Measurements from ENCODE around the gene SPINT1.

The SPINT1 gene

GRCh38 chr15:40878785-40879184, 34.9 kb downstream of the SPINT1 start:
- no peak for TF ChIP-seq GLIS3 (CRISPR knock-in tag; IDR thresholded peaks at IDR 0.05)
- TF ChIP-seq, protein P1, sequence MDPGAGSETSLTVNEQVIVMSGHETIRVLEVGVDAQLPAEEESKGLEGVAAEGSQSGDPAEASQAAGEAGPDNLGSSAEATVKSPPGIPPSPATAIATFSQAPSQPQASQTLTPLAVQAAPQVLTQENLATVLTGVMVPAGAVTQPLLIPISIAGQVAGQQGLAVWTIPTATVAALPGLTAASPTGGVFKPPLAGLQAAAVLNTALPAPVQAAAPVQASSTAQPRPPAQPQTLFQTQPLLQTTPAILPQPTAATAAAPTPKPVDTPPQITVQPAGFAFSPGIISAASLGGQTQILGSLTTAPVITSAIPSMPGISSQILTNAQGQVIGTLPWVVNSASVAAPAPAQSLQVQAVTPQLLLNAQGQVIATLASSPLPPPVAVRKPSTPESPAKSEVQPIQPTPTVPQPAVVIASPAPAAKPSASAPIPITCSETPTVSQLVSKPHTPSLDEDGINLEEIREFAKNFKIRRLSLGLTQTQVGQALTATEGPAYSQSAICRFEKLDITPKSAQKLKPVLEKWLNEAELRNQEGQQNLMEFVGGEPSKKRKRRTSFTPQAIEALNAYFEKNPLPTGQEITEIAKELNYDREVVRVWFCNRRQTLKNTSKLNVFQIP (CRISPR knock-in tag; IDR thresholded peaks at IDR 0.05; ENCODE audit: borderline replicate concordance, low read depth): no peak
- TF ChIP-seq ARNTL (CRISPR knock-in tag; IDR thresholded peaks at IDR 0.05; ENCODE audit: borderline replicate concordance, low read depth): no peak
- TF ChIP-seq ZNF8 (CRISPR knock-in tag; IDR thresholded peaks at IDR 0.05): no peak
- ATAC-seq: no peak

- TF ChIP-seq, protein P1 (CRISPR knock-in tag; IDR thresholded peaks at IDR 0.05; ENCODE audit: borderline replicate concordance, low read depth): no peak
- no peak for TF ChIP-seq ZNF8 (CRISPR knock-in tag; IDR thresholded peaks at IDR 0.05)
- TF ChIP-seq, protein P2, sequence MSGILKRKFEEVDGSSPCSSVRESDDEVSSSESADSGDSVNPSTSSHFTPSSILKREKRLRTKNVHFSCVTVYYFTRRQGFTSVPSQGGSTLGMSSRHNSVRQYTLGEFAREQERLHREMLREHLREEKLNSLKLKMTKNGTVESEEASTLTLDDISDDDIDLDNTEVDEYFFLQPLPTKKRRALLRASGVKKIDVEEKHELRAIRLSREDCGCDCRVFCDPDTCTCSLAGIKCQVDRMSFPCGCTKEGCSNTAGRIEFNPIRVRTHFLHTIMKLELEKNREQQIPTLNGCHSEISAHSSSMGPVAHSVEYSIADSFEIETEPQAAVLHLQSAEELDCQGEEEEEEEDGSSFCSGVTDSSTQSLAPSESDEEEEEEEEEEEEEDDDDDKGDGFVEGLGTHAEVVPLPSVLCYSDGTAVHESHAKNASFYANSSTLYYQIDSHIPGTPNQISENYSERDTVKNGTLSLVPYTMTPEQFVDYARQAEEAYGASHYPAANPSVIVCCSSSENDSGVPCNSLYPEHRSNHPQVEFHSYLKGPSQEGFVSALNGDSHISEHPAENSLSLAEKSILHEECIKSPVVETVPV (CRISPR knock-in tag; IDR thresholded peaks at IDR 0.05): no peak
- no peak for ATAC-seq
Observed at GRCh38 chr15:40879609-40880008, 35.8 kb downstream of the SPINT1 start.

- ATAC-seq: no peak
Observed at GRCh38 chr15:40881351-40881750, 37.5 kb downstream of the SPINT1 start.

More at GRCh38 chr15:40881351-40881750, 37.5 kb downstream of the SPINT1 start:
- TF ChIP-seq, protein P2 (CRISPR knock-in tag; IDR thresholded peaks at IDR 0.05): no peak
- TF ChIP-seq, protein P1 (CRISPR knock-in tag; IDR thresholded peaks at IDR 0.05; ENCODE audit: borderline replicate concordance, low read depth): no peak
- TF ChIP-seq TCF4 (CRISPR knock-in tag; IDR thresholded peaks at IDR 0.05; ENCODE audit: borderline replicate concordance) (no peak), ZNF565 (CRISPR knock-in tag; conservative IDR thresholded peaks at IDR 0.05; ENCODE audit: low read depth) (no peak), SNAI2 (CRISPR knock-in tag; IDR thresholded peaks at IDR 0.05) (no peak), ESRRG (CRISPR knock-in tag; IDR thresholded peaks at IDR 0.05) (no peak), CSDC2 (CRISPR knock-in tag; IDR thresholded peaks at IDR 0.05) (no peak), ZC3H10 (CRISPR knock-in tag; IDR thresholded peaks at IDR 0.05) (no peak), TSHZ2 (CRISPR knock-in tag; IDR thresholded peaks at IDR 0.05) (no peak)
- TF ChIP-seq, protein P3, sequence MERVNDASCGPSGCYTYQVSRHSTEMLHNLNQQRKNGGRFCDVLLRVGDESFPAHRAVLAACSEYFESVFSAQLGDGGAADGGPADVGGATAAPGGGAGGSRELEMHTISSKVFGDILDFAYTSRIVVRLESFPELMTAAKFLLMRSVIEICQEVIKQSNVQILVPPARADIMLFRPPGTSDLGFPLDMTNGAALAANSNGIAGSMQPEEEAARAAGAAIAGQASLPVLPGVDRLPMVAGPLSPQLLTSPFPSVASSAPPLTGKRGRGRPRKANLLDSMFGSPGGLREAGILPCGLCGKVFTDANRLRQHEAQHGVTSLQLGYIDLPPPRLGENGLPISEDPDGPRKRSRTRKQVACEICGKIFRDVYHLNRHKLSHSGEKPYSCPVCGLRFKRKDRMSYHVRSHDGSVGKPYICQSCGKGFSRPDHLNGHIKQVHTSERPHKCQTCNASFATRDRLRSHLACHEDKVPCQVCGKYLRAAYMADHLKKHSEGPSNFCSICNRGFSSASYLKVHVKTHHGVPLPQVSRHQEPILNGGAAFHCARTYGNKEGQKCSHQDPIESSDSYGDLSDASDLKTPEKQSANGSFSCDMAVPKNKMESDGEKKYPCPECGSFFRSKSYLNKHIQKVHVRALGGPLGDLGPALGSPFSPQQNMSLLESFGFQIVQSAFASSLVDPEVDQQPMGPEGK (CRISPR knock-in tag; IDR thresholded peaks at IDR 0.05; ENCODE audit: borderline replicate concordance): no peak

Data from SK-N-SH treated with all-trans-retinoic acid at 6 μM for 48 hours (cell line).